Jurkat, Clone E6-1 (cell line): ENCODE results near the gene APPL2.
A peak's percentile ranks its signal among the peaks of the same experiment; 100 is the strongest.
"Not testable (repeated sequence)": the region's sequence is repeated elsewhere in the genome, so short reads cannot be mapped to it uniquely, and the experiment has no call there.

Experiments used
- DNase-seq: peaks from one replicate; pipeline ENCODE4 v3.0.0-alpha.2; 2011; ENCODE audit warnings: low read depth, low spot score
- H3K4me3 ChIP-seq: 2 replicates; pipeline ENCODE4 v1.5.1; 2011; ENCODE audit warnings: mild to moderate bottlenecking, low read length, control low read depth, moderate library complexity

APPL2 gene

GRCh38 chr12:105257321-105257728 lies 21.4 kb upstream of the APPL2 start:
- no peak overlapping the region for H3K4me3 ChIP-seq
- DNase-seq: no peak

GRCh38 chr12:105256921-105257320 lies 20.9 kb upstream of the APPL2 start:
- no peak for DNase-seq
- H3K4me3 ChIP-seq: no peak overlapping the region

DNA sequence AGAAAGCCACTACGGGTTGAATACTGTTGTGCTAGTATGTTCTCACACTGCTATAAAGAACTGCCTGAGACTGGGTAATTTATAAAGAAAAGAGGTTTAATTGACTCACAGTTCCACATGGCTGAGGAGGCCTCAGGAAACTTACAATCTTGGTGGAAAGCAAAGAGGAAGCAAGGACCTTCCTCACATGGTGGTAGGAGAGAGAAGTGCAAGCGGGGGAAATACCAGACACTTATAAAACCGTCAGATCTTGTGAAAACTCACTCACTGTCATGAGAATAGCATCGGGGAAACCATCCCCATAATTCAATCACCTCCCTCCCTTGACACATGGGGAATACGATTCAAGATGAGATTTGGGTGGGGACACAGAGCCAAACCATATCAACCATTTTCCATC lies 20.5 kb upstream of the APPL2 start:
- H3K4me3 ChIP-seq, DNase-seq: not testable (repeated sequence)

- no peak overlapping the region for H3K4me3 ChIP-seq
- no peak for DNase-seq
Observed at GRCh38 chr12:105256011-105256410, 20.0 kb upstream of the APPL2 start.

DNA sequence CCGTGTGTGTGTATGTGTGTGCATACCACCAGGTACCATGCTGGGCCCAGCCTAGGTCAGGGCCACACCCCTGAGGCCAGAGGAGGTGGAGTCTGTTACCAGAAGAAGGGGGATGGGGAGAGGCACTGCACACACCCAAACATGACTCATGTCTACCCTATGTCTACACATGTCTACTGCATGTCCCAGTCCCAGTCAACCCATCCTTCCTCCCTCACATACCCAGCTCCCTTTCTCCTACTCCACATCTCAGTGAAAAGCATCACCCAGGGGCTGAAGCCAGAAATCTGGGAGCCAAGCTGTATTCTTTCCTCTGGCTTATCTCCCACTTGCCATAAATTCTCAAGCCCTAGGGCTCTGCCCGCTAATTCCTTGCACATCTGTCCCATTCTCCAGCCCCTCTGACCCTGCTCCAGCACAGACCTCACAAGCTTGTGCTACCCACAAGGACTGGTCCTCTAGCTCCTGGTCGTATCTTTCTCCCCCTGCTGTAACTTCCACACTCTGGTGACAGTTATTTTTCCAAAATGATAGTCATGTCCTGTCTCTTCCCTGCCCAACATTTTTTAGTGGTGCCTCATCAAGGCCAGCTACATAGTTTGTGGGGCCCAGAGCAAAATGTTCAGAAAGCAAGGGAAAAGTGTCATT lies 18.0 kb upstream of the APPL2 start:
- DNase-seq: no peak
- H3K4me3 ChIP-seq: no peak overlapping the region

DNA sequence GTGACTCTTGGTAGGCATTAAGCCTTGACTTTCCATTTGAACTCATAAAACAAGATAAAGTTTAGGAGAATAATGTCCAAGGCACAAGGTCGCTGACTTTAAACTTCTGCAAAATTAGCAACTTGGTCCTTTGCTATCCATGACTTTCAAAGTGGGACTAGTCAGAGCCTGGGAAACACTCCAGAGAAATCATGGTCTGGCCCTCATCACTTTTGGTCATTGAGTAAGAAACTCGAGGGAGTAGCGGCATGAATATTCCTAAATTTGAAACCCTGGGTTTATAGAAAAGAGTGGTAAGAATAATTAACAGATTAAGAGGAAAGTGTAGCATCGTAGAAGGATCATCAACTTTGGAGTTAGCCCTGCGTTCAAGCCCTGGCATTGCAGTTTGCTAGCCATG lies 16.9 kb upstream of the APPL2 start:
- no peak overlapping the region for H3K4me3 ChIP-seq
- no peak for DNase-seq

DNA sequence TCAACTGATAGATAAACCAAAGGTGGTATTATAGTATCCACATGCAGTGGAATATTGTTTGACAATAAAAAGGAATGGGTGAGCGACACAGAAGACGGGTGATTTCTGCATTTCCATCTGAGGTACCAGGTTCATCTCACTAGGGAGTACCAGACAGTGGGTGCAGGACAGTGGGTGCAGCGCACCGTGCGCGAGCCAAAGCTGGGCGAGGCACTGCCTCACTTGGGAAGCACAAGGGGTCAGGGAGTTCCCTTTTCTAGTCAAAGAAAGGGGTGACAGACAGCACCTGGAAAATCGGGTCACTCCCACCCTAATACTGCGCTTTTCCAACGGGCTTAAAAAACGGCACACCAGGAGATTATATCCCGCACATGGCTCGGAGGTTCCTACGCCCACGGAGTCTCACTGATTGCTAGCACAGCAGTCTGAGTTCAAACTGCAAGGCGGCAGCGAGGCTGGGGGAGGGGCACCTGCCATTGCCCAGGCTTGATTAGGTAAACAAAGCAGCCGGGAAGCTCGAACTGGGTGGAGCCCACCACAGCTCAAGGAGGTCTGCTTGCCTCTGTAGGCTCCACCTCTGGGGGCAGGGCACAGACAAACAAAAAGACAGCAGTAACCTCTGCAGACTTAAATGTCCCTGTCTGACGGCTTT lies 9.9 kb upstream of the APPL2 start:
- not testable (repeated sequence) for DNase-seq, H3K4me3 ChIP-seq

- no peak for DNase-seq
- no peak overlapping the region for H3K4me3 ChIP-seq
Observed at GRCh38 chr12:105245291-105245690, 9.3 kb upstream of the APPL2 start.

GRCh38 chr12:105240228-105240627 lies 4.3 kb upstream of the APPL2 start:
- H3K4me3 ChIP-seq: no peak overlapping the region
- DNase-seq: peak; percentile 51

- no peak overlapping the region for H3K4me3 ChIP-seq
- DNase-seq: no peak
Observed at GRCh38 chr12:105239304-105239703, 3.3 kb upstream of the APPL2 start.

- H3K4me3 ChIP-seq: no peak overlapping the region
Observed at GRCh38 chr12:105237666-105238065, 1.7 kb upstream of the APPL2 start.

GRCh38 chr12:105235281-105235731 lies 668 bp downstream of the APPL2 start:
- H3K4me3 ChIP-seq: peak overlapping the region; percentile 55
- no peak for DNase-seq

More at GRCh38 chr12:105237666-105238065, 1.7 kb upstream of the APPL2 start:
- DNase-seq: no peak

DNA sequence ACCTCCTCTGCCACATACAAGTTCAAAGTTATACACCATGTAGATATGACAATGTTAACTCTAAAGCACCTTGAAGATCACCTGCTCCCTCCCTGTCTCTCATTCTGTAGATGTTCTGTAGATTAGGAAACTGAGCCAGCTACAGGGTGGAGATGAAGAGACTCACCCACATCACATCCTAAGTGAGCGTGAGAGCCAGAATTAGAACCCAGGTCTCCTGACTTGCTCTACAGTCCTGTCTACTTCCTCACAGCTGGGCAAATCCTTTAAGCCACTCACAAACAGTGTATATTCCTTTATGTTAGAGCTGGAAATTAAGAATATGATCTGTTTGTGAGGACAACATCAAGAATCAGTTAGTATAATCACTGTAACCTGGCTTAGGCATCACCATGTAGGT lies 1.8 kb downstream of the APPL2 start:
- no peak for DNase-seq
- no peak overlapping the region for H3K4me3 ChIP-seq

DNA sequence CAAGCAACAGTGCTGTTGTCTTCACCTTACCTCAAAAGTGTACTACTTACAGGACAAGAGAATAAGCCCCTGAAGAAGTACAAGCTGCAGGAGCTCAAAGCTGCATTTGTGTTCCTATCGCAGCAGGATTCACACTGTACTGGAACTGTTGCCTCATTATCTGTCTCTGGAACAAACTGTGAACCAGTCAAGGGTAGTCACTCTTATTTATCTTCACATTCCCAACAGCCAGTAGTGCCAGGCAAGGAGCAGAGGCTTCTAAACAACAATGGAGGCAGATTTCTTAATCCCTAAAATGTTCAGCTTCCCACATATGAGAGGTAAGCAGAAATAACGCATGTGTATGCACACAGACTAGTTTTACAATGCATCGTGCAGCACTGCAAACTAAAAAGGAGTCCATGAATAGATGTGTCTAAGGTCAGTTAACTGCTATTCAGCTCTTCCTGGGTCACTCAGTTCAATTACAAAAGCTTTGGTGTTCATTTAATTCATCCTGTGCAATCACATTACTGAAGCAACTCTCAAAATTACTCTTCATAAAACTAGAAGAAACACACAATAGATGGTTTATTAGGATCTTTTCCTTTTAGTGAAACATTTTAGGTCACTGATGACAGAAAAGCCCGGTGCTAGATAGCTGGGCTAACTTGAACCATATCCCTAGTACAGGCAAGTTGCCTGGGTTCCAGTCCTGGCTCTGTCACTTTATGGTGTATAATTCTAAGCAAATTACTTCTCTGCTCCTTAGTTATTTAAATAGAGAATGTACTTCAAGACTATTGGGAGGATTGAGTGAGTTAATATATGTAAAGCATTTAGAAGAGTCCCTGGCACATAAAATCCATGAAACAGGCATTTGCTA lies 2.7 kb downstream of the APPL2 start:
- DNase-seq: no peak
- H3K4me3 ChIP-seq: no peak overlapping the region

- no peak overlapping the region for H3K4me3 ChIP-seq
- DNase-seq: no peak
Observed at GRCh38 chr12:105231396-105231795, 4.6 kb downstream of the APPL2 start.

GRCh38 chr12:105229371-105229770 lies 6.6 kb downstream of the APPL2 start:
- DNase-seq: no peak
- no peak overlapping the region for H3K4me3 ChIP-seq

DNA sequence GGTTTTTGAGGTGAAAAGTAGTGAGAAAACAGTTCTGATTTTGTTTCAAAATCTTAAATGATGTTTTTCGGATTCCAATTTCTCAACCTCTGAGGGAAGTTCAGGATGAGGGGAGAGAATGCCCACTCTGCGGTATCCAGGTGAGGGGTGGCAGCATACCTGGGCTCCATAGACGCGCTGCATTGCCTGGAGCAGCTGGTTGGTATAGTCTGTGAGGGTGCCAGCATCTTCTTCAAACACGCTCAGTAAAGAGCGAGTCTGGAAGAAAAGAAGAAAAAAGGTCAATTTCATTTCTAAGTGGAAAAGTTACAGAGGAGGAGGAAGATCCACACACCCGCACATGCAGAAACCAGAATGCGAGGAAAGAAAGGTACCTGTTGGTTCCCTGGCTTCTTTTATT lies 7.0 kb downstream of the APPL2 start:
- H3K4me3 ChIP-seq: no peak overlapping the region
- no peak for DNase-seq

DNA sequence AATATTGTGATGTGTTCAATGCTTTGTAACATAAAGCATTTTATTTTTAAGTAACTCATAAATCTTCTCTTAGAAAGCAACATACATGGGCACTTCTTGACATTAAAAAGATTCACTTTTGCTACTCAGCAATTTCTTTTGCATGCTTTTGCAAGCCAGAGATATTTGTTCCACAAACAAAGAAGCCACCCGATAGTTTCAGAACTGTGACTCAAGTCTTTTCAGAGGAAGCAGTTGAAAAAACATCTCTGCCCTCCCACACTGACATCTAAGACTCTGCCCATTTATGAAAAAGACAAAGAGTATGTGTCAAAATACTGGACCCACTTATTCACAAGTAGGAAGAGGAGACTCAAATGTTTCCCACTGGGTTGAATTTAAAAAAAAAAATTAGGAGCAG lies 7.5 kb downstream of the APPL2 start:
- no peak for DNase-seq
- no peak overlapping the region for H3K4me3 ChIP-seq

DNA sequence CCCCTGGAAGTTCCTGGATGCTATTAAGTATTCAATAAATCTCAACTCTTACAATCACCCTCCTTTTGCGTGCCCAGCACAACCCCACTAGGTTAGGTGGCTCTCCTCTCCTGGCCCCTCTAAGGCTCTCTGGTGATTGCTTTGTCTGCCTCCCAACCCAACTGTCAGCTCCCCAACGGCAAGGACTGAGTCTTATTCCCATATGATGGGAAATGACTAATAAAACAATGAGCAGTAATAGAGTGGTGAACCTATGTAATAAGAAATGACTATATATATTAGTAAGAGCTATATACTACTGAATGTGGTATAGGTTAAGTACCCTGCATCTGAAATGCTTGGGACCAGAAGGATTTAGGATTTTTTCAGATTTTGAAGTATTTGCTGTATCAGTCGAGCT lies 8.1 kb downstream of the APPL2 start:
- DNase-seq: no peak
- H3K4me3 ChIP-seq: no peak overlapping the region

- peak; percentile 61 for DNase-seq
- no peak overlapping the region for H3K4me3 ChIP-seq
Observed at GRCh38 chr12:105226219-105226618, 9.8 kb downstream of the APPL2 start.
